NB4 (cell line): ENCODE measurements around the gene ADGRB2.

Source experiments
- MYC ChIP-seq: IDR thresholded peaks from 2 replicates; pipeline ENCODE4 v1.6.1; 2011; ENCODE audit warnings: low read depth, low read length
- POLR2A ChIP-seq: IDR thresholded peaks from 2 replicates; pipeline ENCODE4 v1.6.1; 2011; ENCODE audit warnings: mild to moderate bottlenecking; ENCODE audit not compliant: insufficient read length; ENCODE audit errors: extremely low read depth
- TF ChIP-seq, protein P1 (sequence below): IDR thresholded peaks from one replicate; pipeline ENCODE4 v1.5.1; 2012; ENCODE audit warnings: low read depth, low read length

DNA sequence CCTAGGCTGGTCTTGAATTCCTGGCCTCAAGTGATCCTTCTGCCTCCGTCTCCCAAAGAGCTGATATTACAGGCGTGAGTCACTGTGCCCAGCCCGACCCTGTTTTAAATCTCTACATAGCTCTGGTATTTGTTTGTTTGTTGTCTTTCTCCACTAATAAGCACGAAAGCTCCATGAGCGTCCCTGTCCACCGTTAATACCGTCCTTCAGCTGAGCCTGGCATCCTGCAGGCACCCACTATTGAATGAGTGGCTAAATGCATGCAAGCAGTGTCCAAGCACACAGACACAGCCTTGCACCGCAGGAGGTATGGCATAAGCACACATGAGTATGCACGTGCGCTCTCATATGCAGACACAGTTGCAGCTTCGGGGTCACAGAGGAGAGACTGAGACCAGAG, 55.8 kb downstream of the ADGRB2 start:
- TF ChIP-seq, protein P1, sequence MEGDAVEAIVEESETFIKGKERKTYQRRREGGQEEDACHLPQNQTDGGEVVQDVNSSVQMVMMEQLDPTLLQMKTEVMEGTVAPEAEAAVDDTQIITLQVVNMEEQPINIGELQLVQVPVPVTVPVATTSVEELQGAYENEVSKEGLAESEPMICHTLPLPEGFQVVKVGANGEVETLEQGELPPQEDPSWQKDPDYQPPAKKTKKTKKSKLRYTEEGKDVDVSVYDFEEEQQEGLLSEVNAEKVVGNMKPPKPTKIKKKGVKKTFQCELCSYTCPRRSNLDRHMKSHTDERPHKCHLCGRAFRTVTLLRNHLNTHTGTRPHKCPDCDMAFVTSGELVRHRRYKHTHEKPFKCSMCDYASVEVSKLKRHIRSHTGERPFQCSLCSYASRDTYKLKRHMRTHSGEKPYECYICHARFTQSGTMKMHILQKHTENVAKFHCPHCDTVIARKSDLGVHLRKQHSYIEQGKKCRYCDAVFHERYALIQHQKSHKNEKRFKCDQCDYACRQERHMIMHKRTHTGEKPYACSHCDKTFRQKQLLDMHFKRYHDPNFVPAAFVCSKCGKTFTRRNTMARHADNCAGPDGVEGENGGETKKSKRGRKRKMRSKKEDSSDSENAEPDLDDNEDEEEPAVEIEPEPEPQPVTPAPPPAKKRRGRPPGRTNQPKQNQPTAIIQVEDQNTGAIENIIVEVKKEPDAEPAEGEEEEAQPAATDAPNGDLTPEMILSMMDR: no peak
- TF ChIP-seq MYC (no peak), POLR2A (no peak)
